GM12801 (cell line): ENCODE data around the gene CUX1.

ENCODE experiments used
- CTCF ChIP-seq: IDR thresholded peaks from one replicate; pipeline ENCODE4 v1.5.1; 2011; ENCODE audit warnings: control low read depth; ENCODE audit not compliant: insufficient read length; ENCODE audit errors: extremely low read depth

CUX1 gene

GRCh38 chr7:101824440-101824839, 7.0 kb downstream of the CUX1 start:
- TF ChIP-seq CTCF: no peak

- no peak for TF ChIP-seq CTCF
Measured at GRCh38 chr7:101826081-101826835, 8.8 kb downstream of the CUX1 start.

GRCh38 chr7:101828301-101829020, 11.0 kb downstream of the CUX1 start:
- TF ChIP-seq CTCF: no peak

- TF ChIP-seq CTCF: no peak
Measured at GRCh38 chr7:101829374-101829773, 11.9 kb downstream of the CUX1 start.

- no peak for TF ChIP-seq CTCF
Measured at GRCh38 chr7:101829821-101830220, 12.4 kb downstream of the CUX1 start.

GRCh38 chr7:101832205-101832631, 14.8 kb downstream of the CUX1 start:
- no peak for TF ChIP-seq CTCF

GRCh38 chr7:101832685-101833375, 15.4 kb downstream of the CUX1 start:
- TF ChIP-seq CTCF: no peak
